Psoas muscle (tissue), 8 donors: ENCODE measurements around the gene ADAMTS18. TPM values are rescaled to one million over a fixed set of nuclear protein-coding genes. Genes with fewer than 3 reads are reported as not detected.

Source experiments
- ATAC-seq, 4 donors: fragments of 200-7000 bp; cut with Tn5 transposase; one replicate each; pipeline ENCODE4 v1.9.1; 2020; ENCODE audit warnings: moderate library complexity in 3 of 4, mild to moderate bottlenecking in 2 of 4
- DNase-seq, 2 donors: peaks; one replicate each; pipeline ENCODE4 v3.0.0-alpha.2; 2020
- H3K27ac ChIP-seq: fragments of 200-600 bp; one replicate; pipeline ENCODE4 v1.8.0; 2022
- H3K27me3 ChIP-seq, 3 donors: fragments of 200-600 bp in 1 of 3; one replicate each; pipeline versions ENCODE4 v1.6.1 to v1.8.0; 2013 to 2022; ENCODE audit warnings: low read length in 2 of 3, mild to moderate bottlenecking in 2 of 3, moderate library complexity in 1 of 3; ENCODE audit not compliant: insufficient read depth in 3 of 3
- H3K36me3 ChIP-seq, 2 donors: fragments of 200-600 bp in 1 of 2; one replicate each; pipeline versions ENCODE4 v1.6.1 to v1.8.0; 2013 to 2022; ENCODE audit warnings: low read depth in 1 of 2, mild to moderate bottlenecking in 1 of 2, moderate library complexity in 1 of 2; ENCODE audit not compliant: insufficient read depth in 1 of 2
- H3K4me1 ChIP-seq: fragments of 200-600 bp; one replicate; pipeline ENCODE4 v1.8.0; 2022
- H3K4me3 ChIP-seq: fragments of 200-600 bp; one replicate; pipeline ENCODE4 v1.8.0; 2022; ENCODE audit warnings: mild to moderate bottlenecking
- H3K9me3 ChIP-seq: fragments of 200-600 bp; one replicate; pipeline ENCODE4 v1.8.0; 2022
- CTCF ChIP-seq: fragments of 200-600 bp; IDR thresholded peaks from one replicate; pipeline ENCODE4 v1.8.0; 2022; ENCODE audit warnings: antibody characterized with exemption
- WGBS, 3 donors: extraction: QIAGEN DNeasy Blood & Tissue Kit; methylation state at CpG; one replicate each; pipeline versions ENCODE4 v1.1.6 to v1.1.7; 2013; 5-methylcytosine and 5-hydroxymethylcytosine counted together
- intact Hi-C, 2 donors: fragments of 100-400 bp; cut with DNase I; formaldehyde crosslinking; loops; one replicate each; pipeline versions ENCODE4 v1.11.0 to v1.14.2; 2022
- polyA plus RNA-seq, 3 donors: library from polyadenylated mRNA; stranded (reverse); fragments of 200-250 nt; gene quantifications; one replicate each; pipeline ENCODE4 v1.2.3, GENCODE V29; 2013
- total RNA-seq, 4 donors: library from RNA; stranded (reverse); fragmentation: NEBNext Ultra II Directional in 2 of 4; extraction: Animal tissue kit (Norgen Biotek cat#: 25700) in 2 of 4; gene quantifications; one replicate each; pipeline versions ENCODE4 v1.2.1 to v1.2.4, GENCODE V29; 2021 to 2023
- donor health status: healthy with polysubstance abuse.
- donor health status: DM: no; HTN: no; CAD: no; lungs with moderate emphysema.
- donor health status: Bipolar disorder and iron deficiency.
- donor health status: healthy.
- donor health status: DM: yes; HTN: yes; CAD: no.
- donor health status: DM: no; HTN: no; CAD: no.
- donor health status: DM: no; HTN: no; CAD: no.
- donor health status: DM: yes; HTN: yes; CAD: no.

ADAMTS18 gene
- total and polyA plus RNA-seq, 7 donors, result 0.01 to 0.28 (median 0.03) TPM; not detected in 4

- intact Hi-C loops, result no loop called here
- H3K9me3 ChIP-seq, result no peaks in the 10 kb centered on the region
- ATAC-seq, result no peak
- no peak overlapping the region for H3K27ac ChIP-seq
- no peaks in the 10 kb centered on the region for H3K36me3 ChIP-seq
- no peak for TF ChIP-seq CTCF
- no peaks in the 10 kb centered on the region for H3K4me1 ChIP-seq
- peaks cover 0 to 3% (median 0%) of the 10 kb centered on the region in 3 donors for H3K27me3 ChIP-seq
- no peak for DNase-seq
- no peak overlapping the region for H3K4me3 ChIP-seq
- WGBS, 3 donors, result 62 to 71% (median 70%) methylated on average over 6 of the region's 6 CpGs
Observed at GRCh38 chr16:77402118-77402517, 32.7 kb downstream of the ADAMTS18 start.

GRCh38 chr16:77399546-77399945 lies 35.3 kb downstream of the ADAMTS18 start:
- TF ChIP-seq CTCF, result no peak
- H3K27me3 ChIP-seq, result peaks cover 0 to 3% (median 0%) of the 10 kb centered on the region in 3 donors
- no peak overlapping the region for H3K27ac ChIP-seq
- H3K4me3 ChIP-seq, result no peak overlapping the region
- WGBS, 3 donors, result 72 to 75% (median 73%) methylated on average over 2 of the region's 2 CpGs
- intact Hi-C loops, result no loop called here
- no peak for DNase-seq
- no peaks in the 10 kb centered on the region for H3K9me3 ChIP-seq
- ATAC-seq, result no peak
- no peaks in the 10 kb centered on the region for H3K4me1 ChIP-seq
- H3K36me3 ChIP-seq, result no peaks in the 10 kb centered on the region

- intact Hi-C loops, result no loop called here
- ATAC-seq, result no peak
Observed at GRCh38 chr16:77399066-77399465, 35.8 kb downstream of the ADAMTS18 start.

GRCh38 chr16:77398495-77398894 lies 36.3 kb downstream of the ADAMTS18 start:
- DNase-seq (no peak), ATAC-seq (no peak)
- H3K27me3 ChIP-seq, result peaks cover 0 to 3% (median 0%) of the 10 kb centered on the region in 3 donors
- no peak for TF ChIP-seq CTCF
- intact Hi-C loops, result no loop called here
- WGBS, 3 donors, result 28 to 32% (median 29%) methylated on average over 4 of the region's 4 CpGs
- no peaks in the 10 kb centered on the region for H3K9me3 ChIP-seq
- no peak overlapping the region for H3K27ac ChIP-seq
- H3K4me1 ChIP-seq, result no peaks in the 10 kb centered on the region
- no peaks in the 10 kb centered on the region for H3K36me3 ChIP-seq
- H3K4me3 ChIP-seq, result no peak overlapping the region

More at GRCh38 chr16:77399066-77399465, 35.8 kb downstream of the ADAMTS18 start:
- no peak overlapping the region for H3K27ac ChIP-seq
- H3K4me3 ChIP-seq, result no peak overlapping the region
- WGBS, 3 donors, result 73 to 83% (median 75%) methylated on average over 1 of the region's 1 CpG
- no peaks in the 10 kb centered on the region for H3K4me1 ChIP-seq
- DNase-seq, result no peak
- H3K9me3 ChIP-seq, result no peaks in the 10 kb centered on the region
- peaks cover 0 to 3% (median 0%) of the 10 kb centered on the region in 3 donors for H3K27me3 ChIP-seq
- TF ChIP-seq CTCF, result no peak
- no peaks in the 10 kb centered on the region for H3K36me3 ChIP-seq

GRCh38 chr16:77396461-77396860 lies 38.4 kb downstream of the ADAMTS18 start:
- Histone ChIP-seq H3K4me3 (no peak overlapping the region), H3K9me3 (no peaks in the 10 kb centered on the region), H3K27ac (no peak overlapping the region), H3K4me1 (no peaks in the 10 kb centered on the region), H3K36me3 (no peaks in the 10 kb centered on the region), H3K27me3 (peaks cover 0 to 3% (median 0%) of the 10 kb centered on the region in 3 donors)
- no peak for TF ChIP-seq CTCF
- 62 to 67% (median 65%) methylated on average over 3 of the region's 3 CpGs for WGBS, 3 donors
- intact Hi-C loops, result no loop called here
- no peak for DNase-seq
- ATAC-seq, result no peak
